NCI-H187 treated with DMSO at 0.1 percent for 48 hours (cell line): ENCODE measurements around the gene IQSEC1.

ENCODE experiments used
- DNase-seq: peaks from one replicate; lab custom pipeline; 2025; lab: John Stamatoyannopoulos, UW

IQSEC1 gene

DNA sequence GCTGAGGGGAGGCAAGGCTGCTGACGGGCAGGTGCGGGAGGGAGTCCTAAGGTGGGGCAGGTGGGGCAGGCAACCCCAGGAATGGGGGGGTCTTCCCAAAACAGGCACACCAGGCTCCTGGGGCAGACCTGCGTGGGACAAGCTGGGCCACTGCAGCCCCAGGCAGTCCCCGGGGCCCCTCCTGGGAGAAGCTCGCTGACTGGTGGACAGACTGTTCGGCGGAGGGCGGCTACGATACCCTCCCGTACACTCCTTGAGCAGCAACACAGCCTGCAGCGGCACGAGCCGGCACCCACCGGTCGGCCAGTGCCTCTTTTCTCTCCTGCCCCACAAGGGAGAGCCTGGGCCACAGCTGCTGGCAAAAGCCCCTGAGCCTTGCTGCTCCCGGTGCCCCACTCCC, 165.9 kb downstream of the IQSEC1 start:
- no peak for DNase-seq

DNA sequence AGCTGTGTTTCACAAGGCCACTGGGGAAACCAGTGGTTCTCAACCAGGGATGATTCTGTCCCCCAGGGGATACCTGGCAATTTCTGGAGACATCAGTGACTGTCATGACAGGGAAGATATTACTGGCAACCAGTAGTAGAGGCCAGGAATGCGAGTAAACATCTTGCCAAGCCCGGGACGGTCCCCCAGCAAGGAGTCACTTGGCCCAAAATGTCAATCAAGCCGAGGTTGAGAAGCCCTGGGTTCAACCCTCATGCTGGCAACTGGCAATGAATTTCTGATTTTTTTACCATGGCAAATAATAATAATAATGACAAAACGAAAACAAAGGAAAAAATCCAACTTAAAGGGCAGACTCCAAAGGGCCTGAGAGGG, 166.3 kb downstream of the IQSEC1 start:
- no peak for DNase-seq

- no peak for DNase-seq
These were observed 166.9 kb downstream of the IQSEC1 start for GRCh38 chr3:12906141-12906915.

DNA sequence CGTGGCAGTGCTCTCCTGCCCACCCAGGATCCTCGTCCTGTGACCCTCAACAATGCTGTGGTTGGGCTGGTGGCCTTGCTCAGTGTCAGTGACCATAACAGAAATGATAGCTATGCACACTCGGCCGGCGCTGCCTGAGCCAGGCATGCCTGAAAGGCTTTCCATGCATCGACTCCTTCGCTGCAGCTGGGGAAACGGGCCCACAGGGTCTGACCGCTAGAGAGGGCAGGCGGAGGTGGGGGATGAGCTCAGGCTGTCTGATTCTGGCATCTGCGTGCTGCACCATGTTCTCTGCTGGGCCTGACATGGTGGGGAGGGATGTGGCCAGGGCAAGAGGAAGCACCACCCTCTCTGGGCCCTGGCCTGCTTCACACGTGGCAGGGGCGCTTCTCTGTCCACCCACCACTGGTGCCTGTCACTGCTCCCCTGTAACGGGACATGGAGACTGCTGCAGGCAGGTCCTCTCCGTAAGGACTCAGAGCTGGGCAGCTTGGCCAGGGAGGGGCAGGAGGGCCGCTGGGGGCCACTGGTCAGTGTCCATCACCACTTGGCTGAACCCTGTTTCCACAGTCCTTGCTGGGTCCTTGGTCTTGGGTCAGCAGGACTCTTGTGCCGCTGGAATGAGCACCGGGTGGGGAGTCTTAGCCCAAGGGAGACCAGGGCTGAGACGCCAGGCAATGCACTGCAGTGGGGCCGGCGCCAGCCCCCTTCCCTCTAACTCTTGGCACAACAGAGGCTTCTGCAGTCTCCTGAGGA, 167.7 kb downstream of the IQSEC1 start:
- DNase-seq = no peak

- no peak for DNase-seq
These were observed 168.3 kb downstream of the IQSEC1 start for GRCh38 chr3:12904951-12905315.

- DNase-seq = no peak
These were observed 169.3 kb downstream of the IQSEC1 start for GRCh38 chr3:12903881-12904280.

DNA sequence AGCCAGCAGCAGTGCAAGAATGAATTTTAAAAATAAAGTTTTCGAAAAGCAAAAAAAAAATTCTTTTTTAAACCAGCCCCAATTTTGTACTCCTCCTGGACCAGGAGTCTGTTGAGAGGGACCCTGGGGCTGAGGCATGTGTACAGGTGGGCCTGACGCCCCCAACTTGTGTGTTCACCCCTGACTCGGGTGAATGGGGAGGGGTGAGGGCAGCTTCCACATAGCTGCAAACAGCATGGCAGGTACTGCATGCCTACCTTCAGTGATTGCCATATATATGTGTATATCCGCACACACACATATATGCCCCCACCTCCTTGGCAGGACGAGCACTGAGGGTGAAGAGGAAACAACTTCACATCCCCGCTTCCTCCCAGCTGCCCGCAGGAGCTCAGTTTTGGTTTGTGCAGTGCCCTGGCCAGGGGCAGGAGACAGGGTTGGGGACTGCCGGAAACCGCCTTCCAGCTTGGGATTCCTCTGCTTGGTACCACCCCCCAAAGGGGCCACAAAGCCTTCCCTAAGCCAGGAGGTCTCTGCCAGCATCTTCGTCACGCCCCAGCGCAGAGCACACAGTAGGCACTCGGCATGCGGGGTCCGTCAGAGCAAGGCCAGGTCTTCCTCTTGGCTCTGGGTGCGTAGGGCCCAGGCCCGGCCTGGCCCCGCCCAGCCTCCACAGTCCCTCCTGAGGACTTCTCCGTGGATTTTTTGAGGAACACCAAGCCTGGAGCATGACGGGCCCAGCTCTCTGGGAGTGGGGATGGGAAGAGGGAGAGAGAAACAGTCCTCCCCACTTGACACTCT, 170.0 kb downstream of the IQSEC1 start:
- no peak for DNase-seq

- DNase-seq = no peak
These were observed 170.8 kb downstream of the IQSEC1 start for GRCh38 chr3:12902181-12902999.

- DNase-seq = no peak
These were observed 171.6 kb downstream of the IQSEC1 start for GRCh38 chr3:12901623-12902045.

DNA sequence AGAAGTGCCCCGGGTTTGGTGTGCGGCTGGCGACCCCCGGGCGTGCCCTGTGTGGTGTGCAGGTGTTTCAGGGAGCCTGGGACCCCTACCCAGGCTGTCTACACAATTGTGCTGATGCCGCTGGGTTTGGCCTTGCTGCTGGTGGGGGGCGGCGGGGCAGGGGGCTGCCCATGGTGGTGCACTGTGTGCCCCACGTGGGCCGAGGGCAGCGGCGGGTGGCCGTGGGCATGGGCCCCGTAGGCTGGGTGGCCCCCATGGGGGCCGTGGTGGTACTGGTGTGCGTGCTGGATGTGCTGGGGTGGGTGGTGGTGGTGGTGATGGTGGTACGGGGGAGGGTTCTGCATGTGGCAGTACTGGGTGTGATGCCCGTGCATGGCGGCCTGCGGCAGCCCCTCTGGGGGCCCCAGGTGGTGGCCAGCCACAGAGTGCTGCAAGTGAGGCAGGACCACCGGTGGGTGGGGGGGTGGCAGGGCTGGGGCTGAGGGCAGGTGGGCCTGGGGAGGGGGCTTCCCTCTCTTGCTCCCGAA, 172.3 kb downstream of the IQSEC1 start:
- DNase-seq = no peak

DNA sequence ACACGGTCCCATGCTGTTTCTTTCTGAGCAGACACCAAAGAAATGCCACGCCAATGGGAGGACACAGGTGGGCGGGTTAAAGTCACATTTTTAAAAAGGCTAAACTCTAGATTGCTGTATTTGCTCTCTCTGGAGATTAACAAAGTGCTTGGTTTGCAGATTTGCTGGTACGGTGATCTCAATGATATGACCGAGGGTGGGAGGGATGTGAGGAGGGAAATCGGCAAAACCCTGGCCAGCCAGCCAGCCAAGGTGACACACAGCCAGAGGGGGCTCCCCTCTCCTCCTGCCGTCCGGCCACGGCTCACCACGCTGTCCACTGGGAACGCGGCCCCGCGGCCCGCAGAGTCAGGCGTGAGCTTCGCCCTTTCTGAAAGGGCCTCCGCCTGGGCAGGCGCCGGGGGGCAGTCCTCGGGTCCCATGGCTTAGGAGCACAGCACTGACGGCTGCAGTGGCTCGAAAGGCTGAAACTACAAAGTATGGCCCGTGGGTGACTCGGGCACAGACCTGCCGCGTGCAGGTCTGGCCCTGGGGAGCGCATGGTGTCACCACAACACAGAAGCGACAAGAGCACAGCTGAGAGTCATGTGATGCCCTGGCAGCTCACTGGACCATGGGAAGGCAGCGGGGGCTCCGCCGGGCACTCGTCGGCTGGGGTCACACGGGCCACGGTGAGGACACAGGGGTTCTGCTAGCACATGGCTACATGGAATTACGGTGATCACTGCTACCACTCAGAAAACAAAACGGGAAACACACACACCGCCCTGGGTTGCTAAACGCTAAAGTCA, 174.1 kb downstream of the IQSEC1 start:
- DNase-seq = no peak

- no peak for DNase-seq
These were observed 174.8 kb downstream of the IQSEC1 start for GRCh38 chr3:12898290-12898964.

- no peak for DNase-seq
These were observed 175.6 kb downstream of the IQSEC1 start for GRCh38 chr3:12897381-12898289.

DNA sequence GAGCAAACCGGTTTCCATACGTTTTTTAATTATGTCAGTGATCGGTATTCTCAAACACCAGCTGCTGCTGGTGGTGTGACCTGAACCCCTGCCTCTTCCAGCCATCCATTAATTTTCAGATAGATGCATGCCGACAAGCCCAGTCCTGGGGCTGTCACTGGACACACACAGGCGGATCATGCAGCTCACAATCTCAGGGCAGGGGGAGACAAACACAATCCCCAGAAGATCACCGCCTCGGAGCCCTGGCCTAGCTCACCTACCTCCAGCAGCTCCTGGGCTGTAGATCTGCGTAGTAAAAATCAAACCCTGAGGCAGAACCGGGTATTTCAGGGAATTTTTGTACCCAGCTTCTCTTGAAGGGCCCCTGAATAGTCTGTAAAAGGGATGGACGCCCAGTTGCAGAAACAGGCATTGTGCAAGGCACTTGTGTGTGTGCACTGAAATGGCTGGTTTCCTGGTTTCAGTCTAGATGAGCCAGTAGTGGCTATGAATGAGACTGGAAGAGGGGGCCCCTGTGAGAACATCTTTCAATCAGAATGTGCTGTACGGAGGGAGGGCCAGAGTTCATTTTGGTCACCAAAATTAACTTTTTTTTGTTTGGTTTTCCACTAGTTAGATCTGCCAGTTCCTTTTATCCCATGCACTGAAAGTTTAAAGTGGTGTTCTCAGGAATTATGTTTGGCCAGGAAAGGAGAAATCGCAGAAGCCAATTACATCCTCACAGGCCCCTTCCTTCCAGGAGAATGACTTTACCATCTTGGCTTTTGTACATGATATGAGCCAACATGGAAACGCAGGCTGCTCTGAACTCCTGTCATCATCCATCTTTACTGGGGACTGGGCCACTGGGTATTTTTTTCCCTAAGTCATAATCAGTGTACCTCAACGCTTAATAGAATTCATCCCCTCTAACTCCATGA, 176.9 kb downstream of the IQSEC1 start:
- no peak for DNase-seq

DNA sequence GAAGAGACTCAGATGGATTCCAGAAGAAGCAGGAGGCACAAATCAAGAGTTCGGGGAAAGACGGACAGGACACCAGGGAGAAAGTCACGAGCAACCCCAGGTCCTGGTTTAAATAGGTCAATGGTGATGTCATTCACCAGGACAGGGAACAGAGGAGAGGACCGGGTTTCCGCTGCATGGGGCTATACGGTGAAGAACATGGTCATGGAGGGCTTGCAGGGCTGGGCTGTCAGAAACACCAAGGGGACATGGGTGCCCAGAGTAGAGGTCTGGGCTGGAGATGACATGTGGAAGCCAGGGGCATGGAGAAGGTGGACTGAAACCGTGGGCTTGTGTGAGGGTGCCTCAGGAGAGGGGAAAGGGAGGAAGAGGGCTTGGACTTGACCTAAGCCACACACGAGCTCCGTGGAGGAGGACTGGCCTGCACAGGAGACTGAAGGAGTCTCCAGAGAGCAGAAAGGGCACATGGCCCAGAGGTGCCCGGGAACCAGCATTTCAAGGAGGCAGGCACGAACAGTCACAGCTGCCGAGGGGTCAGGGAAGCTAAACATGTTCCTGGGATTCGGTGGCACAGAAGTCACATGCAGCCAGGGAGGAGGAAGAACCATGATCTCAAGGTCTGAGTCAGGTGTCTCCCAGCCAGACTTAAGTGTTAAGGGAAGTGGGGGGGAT, 177.7 kb downstream of the IQSEC1 start:
- no peak for DNase-seq

- DNase-seq = no peak
These were observed 178.6 kb downstream of the IQSEC1 start for GRCh38 chr3:12894629-12895028.

DNA sequence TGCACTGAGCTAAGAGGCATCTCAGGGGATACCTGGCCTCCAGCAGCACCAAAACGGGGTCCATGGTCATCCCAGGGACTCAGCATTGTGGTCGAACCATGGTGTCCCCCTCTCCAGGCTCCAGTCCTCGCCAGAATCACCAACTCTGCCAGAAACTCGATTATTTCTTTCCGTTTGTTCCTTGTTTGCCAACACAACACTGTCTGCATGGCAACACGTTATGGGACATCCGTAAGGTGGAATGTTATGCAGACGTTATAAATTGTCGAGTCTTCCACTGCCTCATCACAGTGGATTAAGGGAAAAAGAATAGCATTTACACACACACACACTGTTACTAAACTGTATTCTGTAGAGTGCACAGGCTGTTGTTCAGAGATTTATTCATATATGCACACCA, 179.4 kb downstream of the IQSEC1 start:
- no peak for DNase-seq
